HepG2 (cell line): ENCODE data around the gene PRKCE. TPM values are rescaled to one million over a fixed set of nuclear protein-coding genes. Genes with fewer than 3 reads are reported as not detected.

Source experiments
- ATAC-seq: fragments of 200-7000 bp; cut with Tn5 transposase; 3 replicates; pipeline ENCODE4 v1.9.1; 2020; ENCODE audit warnings: mild to moderate bottlenecking, moderate library complexity
- BruUV-seq: library from RNA; stranded (reverse); fragments of 400-500 nt; replicated peaks from 2 replicates; lab custom pipeline; 2021; lab: Mats Ljungman, UMichigan
- CTCF ChIA-PET: fragments of 300-600 bp; formaldehyde crosslinking; extraction: SDS; loops from one replicate; lab custom pipeline; 2021; ENCODE audit warnings: low total read pairs, inconsistent platforms, low intra/inter-chr PET ratio; lab: Yijun Ruan, JAX
- POLR2A ChIA-PET: fragments of 350-600 bp; sonication (Branson Sonifier 250); formaldehyde crosslinking; loops from one replicate; lab custom pipeline; 2020; ENCODE audit warnings: antibody characterized with exemption, inconsistent platforms; lab: Yijun Ruan, JAX
- DNase-seq: peaks from one replicate; pipeline ENCODE4 v3.0.0-alpha.2; 2015; ENCODE audit warnings: low spot score
- FAIRE-seq: peaks from 3 replicates; lab custom pipeline; 2011; peaks lifted over from hg19 to GRCh38; lab: Jason Lieb, UNC
- H2AFZ ChIP-seq: one replicate; pipeline ENCODE4 v1.6.1; 2011; ENCODE audit warnings: low read length, inconsistent platforms
- H3K27ac ChIP-seq: fragments of 300-600 bp; 3 replicates; pipeline ENCODE4 v1.8.0; 2011; ENCODE audit warnings: mixed run types, mild to moderate bottlenecking, mixed read lengths, low read length, inconsistent platforms; ENCODE audit not compliant: insufficient read depth; ENCODE audit errors: extremely low read length
- H3K27me3 ChIP-seq, 2 experiments: fragments of 200-600 bp in 1 of 2; 2 replicates in 1 of 2; 3 replicates in 1 of 2; pipeline versions ENCODE4 v1.6.0 to v1.8.0; 2011; ENCODE audit warnings: low read length in 2 of 2, mild to moderate bottlenecking in 2 of 2, moderate library complexity in 2 of 2, inconsistent platforms in 1 of 2; ENCODE audit not compliant: insufficient read depth in 2 of 2, control insufficient read depth in 1 of 2
- H3K36me3 ChIP-seq, 2 experiments: fragments of 200-600 bp in 1 of 2; replicated peaks in 1 of 2; 2 replicates in 1 of 2; 3 replicates in 1 of 2; pipeline versions ENCODE4 v1.5.1 to v1.8.0; 2011; ENCODE audit warnings: low read length in 2 of 2, inconsistent platforms in 1 of 2; ENCODE audit not compliant: insufficient read depth in 2 of 2, control insufficient read depth in 1 of 2
- H3K4me1 ChIP-seq: 2 replicates; pipeline ENCODE4 v1.5.1; 2012; ENCODE audit warnings: low read length, inconsistent platforms; ENCODE audit not compliant: insufficient read depth
- H3K4me2 ChIP-seq: 2 replicates; pipeline ENCODE4 v1.6.0; 2011; ENCODE audit warnings: low read depth, low read length, inconsistent platforms
- H3K4me3 ChIP-seq, 3 experiments: fragments of 200-600 bp in 1 of 3; sonication (generic), shearing (Covaris generic) in 1 of 3; replicated peaks in 1 of 3; 2 replicates each; pipeline ENCODE4 v1.5.1; 2011 to 2016; ENCODE audit warnings: low read length in 3 of 3, inconsistent platforms in 2 of 3, low read depth in 2 of 3, mild to moderate bottlenecking in 2 of 3, control low read depth in 1 of 3, mixed read lengths in 1 of 3; ENCODE audit not compliant: insufficient read depth in 1 of 3
- H3K79me2 ChIP-seq: one replicate; pipeline ENCODE4 v1.6.1; 2011; ENCODE audit warnings: low read length, inconsistent platforms; ENCODE audit not compliant: insufficient read depth
- H3K9ac ChIP-seq: 2 replicates; pipeline ENCODE4 v1.6.0; 2011; ENCODE audit warnings: mild to moderate bottlenecking, low read depth, low read length, inconsistent platforms; ENCODE audit not compliant: insufficient read depth
- H3K9me3 ChIP-seq: 2 replicates; pipeline ENCODE4 v1.5.1; 2012; ENCODE audit warnings: mild to moderate bottlenecking, low read length
- H4K20me1 ChIP-seq: 2 replicates; pipeline ENCODE4 v1.6.0; 2011; ENCODE audit warnings: inconsistent platforms, mild to moderate bottlenecking, low read length, moderate library complexity; ENCODE audit not compliant: insufficient read depth
- RARA ChIP-seq: IDR thresholded peaks from 2 replicates; pipeline ENCODE4 v1.6.1; 2016; ENCODE audit warnings: missing genetic modification reagents, missing compliant biosample characterization
- SP4 ChIP-seq: sonication (generic); formaldehyde crosslinking; IDR thresholded peaks from 2 replicates; pipeline ENCODE4 v1.8.1; 2023; ENCODE audit warnings: mild to moderate bottlenecking, missing genetic modification reagents
- SRF ChIP-seq: IDR thresholded peaks from 2 replicates; pipeline ENCODE4 v1.6.1; 2011; ENCODE audit warnings: mild to moderate bottlenecking, low read depth, low read length, moderate library complexity
- ZNF747 ChIP-seq: sonication (generic); formaldehyde crosslinking; IDR thresholded peaks from 2 replicates; pipeline ENCODE4 v1.8.1; 2023; ENCODE audit warnings: missing genetic modification reagents, mild to moderate bottlenecking, borderline replicate concordance
- WGBS: methylation state at CpG from one replicate; pipeline ENCODE4 v1.1.6; 2017; ENCODE audit warnings: low lambda C conversion rate; 5-methylcytosine and 5-hydroxymethylcytosine counted together
- in situ Hi-C: cut with HindIII; loops from 2 replicates; pipeline ENCODE4 v1.10.0; 2017; ENCODE audit warnings: low pct_unique_long_range_greater_than_20kb; ENCODE audit not compliant: extremely low pct_ligation_motif_present
- intact Hi-C: fragments of 100-400 bp; cut with micrococcal nuclease; formaldehyde crosslinking; loops from one replicate; pipeline ENCODE4 v1.10.0; 2022; ENCODE audit not compliant: unreplicated experiment
- polyA plus RNA-seq, 8 experiments: library from polyadenylated mRNA; depleted of rRNA in 3 of 8; stranded (reverse) in 7 of 8; unstranded in 1 of 8; fragments of >200 nt; fragmentation: Illumina TruSeq in 4 of 8; extraction: Trizol in 4 of 8; gene quantifications; 2 replicates each; pipeline versions ENCODE4 v1.2.1 to v1.2.3, GENCODE V29; 2011 to 2016; ENCODE audit warnings: low read depth in 4 of 8, missing spikeins in 1 of 8, mixed read lengths in 1 of 8; ENCODE audit not compliant: insufficient read depth in 1 of 8
- total RNA-seq, 5 experiments: library from RNA; depleted of rRNA; stranded (reverse); fragments of >200 nt; fragmentation: Illumina TruSeq; extraction: Trizol; gene quantifications; 2 replicates each; pipeline ENCODE4 v1.2.3, GENCODE V29; 2016; ENCODE audit warnings: low read depth in 1 of 5
- TF ChIP-seq, protein P1 (sequence below): IDR thresholded peaks from 2 replicates; pipeline ENCODE4 v1.6.1; 2012; ENCODE audit warnings: inconsistent platforms
- TF ChIP-seq, protein P2 (sequence below): IDR thresholded peaks from 2 replicates; pipeline ENCODE4 v1.6.1; 2016; ENCODE audit warnings: missing compliant biosample characterization, missing genetic modification reagents, borderline replicate concordance

PRKCE gene
- total and polyA plus RNA-seq, 2 of the 13 experiments (the other 11 are each of a cell fraction or from before 2014, with no cell fraction given) = 1.0 to 3.9 TPM

DNA sequence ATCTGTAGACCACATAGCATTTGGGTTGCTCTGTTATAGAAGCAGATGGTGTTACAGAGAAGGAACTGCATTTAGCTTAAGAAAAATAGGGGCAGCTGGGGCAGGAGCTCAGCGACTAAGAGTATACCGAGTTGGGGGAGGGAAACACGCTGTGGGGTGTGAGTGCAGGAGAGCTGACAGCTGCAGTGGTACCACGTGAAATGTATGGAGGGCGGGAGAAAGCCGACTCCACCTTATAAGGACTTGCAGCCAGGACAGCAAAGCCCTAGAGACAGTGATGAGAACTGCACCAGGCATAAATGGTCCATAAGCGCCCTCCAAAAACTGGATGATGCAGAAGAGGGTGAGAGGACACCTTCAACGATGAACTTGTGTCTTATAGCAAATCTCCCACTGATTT is 237.6 kb downstream of the PRKCE start:
- Histone ChIP-seq H3K9me3 (no peaks in the 10 kb centered on the region), H2AFZ (no peak overlapping the region), H3K4me1 (peaks cover 6% of the 10 kb centered on the region; the same call in 1 of the 2 replicates), H3K27ac (no peak overlapping the region), H3K4me2 (no peak overlapping the region), H4K20me1 (no peaks in the 10 kb centered on the region), H3K79me2 (no peaks in the 10 kb centered on the region), H3K9ac (no peak overlapping the region), H3K27me3 (no peaks in the 10 kb centered on the region), H3K4me3 (no peak overlapping the region), H3K36me3 (no peaks in the 10 kb centered on the region)
- DNase-seq (no peak), ATAC-seq (peak; percentile 86), FAIRE-seq (peak; percentile 60)
- intact Hi-C loops = no loop called here
- in situ Hi-C loops = no loop called here
- POLR2A ChIA-PET = no interaction called here
- TF ChIP-seq ZNF747 (CRISPR knock-in tag) = no peak
- no peak for TF ChIP-seq SP4 (CRISPR knock-in tag)
- no peak for TF ChIP-seq RARA (CRISPR knock-in tag)
- peak; percentile 78 for TF ChIP-seq SRF
- TF ChIP-seq, protein P1, sequence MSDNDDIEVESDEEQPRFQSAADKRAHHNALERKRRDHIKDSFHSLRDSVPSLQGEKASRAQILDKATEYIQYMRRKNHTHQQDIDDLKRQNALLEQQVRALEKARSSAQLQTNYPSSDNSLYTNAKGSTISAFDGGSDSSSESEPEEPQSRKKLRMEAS = peak; percentile 29; the same call in 1 of the 2 replicates
- TF ChIP-seq, protein P2, sequence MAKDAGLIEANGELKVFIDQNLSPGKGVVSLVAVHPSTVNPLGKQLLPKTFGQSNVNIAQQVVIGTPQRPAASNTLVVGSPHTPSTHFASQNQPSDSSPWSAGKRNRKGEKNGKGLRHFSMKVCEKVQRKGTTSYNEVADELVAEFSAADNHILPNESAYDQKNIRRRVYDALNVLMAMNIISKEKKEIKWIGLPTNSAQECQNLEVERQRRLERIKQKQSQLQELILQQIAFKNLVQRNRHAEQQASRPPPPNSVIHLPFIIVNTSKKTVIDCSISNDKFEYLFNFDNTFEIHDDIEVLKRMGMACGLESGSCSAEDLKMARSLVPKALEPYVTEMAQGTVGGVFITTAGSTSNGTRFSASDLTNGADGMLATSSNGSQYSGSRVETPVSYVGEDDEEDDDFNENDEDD (CRISPR knock-in tag) = peak; percentile 21; the same call in 1 of the 2 replicates
- BruUV-seq = no TSS peak
- CTCF ChIA-PET = no interaction called here
- 20% methylated on average over 8 of the region's 8 CpGs for WGBS
